GM19035 (cell line): ENCODE data around the gene GAS2L3.
A peak's percentile ranks its signal among the peaks of the same experiment; 100 is the strongest.
"Not testable (repeated sequence)": the region's sequence is repeated elsewhere in the genome, so short reads cannot be mapped to it uniquely, and the experiment has no call there.

ENCODE experiments used
- ATAC-seq: cut with Tn5 transposase; IDR thresholded peaks from one replicate; pipeline ENCODE4 v1.9.1; 2021; ENCODE audit not compliant: unreplicated experiment

GAS2L3 gene

GRCh38 chr12:100574187-100575074 lies 947 bp downstream of the GAS2L3 start:
- ATAC-seq: peak; percentile 3

DNA sequence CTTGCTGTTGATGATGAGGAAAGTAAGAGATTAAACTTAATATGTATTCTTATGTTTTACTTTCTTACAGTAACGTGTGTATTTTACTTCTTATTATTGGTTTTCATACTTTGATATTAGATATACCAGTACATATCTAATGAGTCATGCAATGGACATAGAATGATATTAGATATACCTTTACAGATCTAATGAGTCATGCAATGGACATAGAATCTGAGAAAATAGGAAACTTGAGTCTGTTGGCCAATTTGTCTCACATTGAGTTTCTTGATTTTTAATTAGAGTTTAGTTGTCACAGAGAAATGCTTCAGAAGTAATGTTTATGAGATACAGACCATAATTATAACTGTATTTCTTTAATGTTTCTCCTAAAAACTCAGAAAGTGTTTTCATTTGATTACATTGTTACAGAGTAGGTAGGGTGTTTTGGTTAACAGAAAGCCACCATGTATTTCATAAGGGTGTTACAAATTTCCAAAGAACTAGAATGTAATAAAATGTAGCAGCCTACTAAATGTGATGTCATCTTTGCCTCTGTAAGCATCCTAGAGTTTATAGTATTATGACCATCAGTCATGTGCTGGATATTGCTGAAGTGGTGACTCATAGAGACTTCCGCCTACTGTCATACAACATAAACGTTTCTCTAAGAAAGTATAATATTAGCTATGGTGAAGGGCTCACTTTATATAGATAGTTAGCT lies 3.0 kb downstream of the GAS2L3 start:
- ATAC-seq: no peak

DNA sequence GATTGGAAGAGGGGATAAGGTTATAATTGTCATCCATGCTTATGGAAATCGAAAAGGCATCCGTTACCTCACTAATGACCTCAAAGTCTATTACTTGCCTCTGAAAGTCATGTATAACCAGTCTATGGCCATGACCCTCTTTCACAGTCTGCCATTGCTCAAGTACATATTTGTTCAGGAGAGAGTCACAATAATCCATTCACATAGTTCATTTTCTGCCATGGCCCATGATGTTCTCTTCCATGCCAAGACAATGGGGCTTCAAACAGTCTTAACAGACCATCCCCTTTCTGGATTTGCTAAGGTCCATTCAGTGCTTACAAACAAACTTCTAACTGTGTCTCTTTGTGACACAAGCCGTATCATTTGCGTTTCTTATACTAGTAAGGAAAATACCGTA lies 5.4 kb downstream of the GAS2L3 start:
- ATAC-seq: no peak

DNA sequence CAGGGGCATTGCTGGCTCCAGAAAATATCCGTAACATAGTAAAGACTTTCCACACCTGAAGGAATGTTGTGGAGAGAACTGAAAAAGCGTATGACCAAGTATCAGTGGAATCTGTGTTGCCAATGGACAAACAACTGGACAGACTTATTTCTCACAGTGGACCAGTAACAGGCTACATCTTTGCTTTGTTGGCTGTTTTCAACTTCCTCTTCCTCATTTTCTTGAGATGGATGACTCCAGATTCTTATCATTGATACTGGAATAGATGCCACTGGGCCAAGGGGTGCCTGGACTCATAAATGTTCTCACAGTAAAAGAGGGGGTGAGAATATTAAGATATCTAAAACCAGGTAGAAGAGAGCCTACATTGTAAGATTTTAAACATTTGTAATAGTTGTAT lies 6.4 kb downstream of the GAS2L3 start:
- ATAC-seq: no peak

DNA sequence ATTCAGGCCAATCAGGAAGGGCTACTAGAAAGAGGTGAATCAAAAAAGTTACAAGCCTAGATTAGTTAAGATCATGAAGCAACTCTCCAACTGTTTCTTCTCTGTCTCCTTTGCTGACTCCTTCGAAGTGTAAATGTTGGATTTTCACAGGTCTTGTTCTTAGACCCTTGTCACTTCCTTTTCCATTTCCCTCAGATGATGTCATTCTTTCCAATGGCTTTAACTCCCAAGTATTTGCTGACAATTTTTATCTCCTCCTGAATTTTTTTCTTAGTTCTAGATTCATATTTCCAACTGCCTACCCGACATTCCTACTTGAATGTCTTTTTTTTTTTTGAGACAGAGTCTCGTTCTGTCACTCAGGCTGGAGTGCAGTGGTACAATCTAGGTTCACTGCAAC lies 10.8 kb downstream of the GAS2L3 start:
- ATAC-seq: no peak

GRCh38 chr12:100591979-100592378 lies 18.5 kb downstream of the GAS2L3 start:
- no peak for ATAC-seq

GRCh38 chr12:100593490-100593889 lies 20.0 kb downstream of the GAS2L3 start:
- ATAC-seq: no peak

GRCh38 chr12:100601626-100602025 lies 28.1 kb downstream of the GAS2L3 start:
- ATAC-seq: no peak

DNA sequence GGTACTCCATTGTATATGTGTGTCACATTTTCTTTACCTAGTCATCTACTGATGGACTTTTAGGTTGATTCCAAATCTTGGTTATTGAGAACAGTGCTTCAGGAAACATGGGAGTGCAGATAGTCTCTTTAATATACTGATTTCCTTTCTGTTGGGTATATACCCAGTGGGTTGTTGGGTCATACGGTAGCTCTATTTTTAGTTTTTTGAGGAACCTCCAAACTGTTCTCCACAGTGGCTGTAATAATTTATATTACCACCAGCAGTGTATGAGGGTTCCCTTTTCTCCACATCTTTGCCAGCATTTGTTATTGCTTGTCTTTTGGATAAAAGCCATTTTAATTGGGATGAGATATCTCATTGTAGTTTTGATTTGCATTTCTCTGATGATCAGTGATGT lies 29.5 kb downstream of the GAS2L3 start:
- ATAC-seq: not testable (repeated sequence)

DNA sequence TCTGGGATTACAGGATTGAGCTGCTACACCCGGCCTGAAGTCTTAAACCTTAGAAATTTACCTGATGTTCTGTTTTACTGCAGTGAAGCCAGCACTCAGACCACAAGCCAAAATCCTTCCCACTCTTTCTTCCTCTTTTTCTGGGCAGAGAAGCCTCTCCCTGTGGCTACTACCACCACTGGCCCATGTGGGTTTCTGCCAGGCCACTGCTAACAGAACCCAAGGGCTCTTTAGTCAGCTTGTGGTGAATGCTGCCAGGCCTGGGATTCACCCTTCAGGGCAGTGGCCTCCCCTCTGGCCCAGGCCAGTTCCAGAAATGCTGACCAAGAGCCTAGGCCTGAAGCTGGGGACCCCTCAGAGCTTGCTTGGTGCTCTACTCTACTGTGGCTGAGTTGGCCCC lies 35.3 kb downstream of the GAS2L3 start:
- ATAC-seq: no peak

- ATAC-seq: no peak
Observed at GRCh38 chr12:100610666-100611430, 37.4 kb downstream of the GAS2L3 start.

- no peak for ATAC-seq
Observed at GRCh38 chr12:100612606-100613005, 39.1 kb downstream of the GAS2L3 start.

- no peak for ATAC-seq
Observed at GRCh38 chr12:100624571-100624970, 51.1 kb downstream of the GAS2L3 start.

DNA sequence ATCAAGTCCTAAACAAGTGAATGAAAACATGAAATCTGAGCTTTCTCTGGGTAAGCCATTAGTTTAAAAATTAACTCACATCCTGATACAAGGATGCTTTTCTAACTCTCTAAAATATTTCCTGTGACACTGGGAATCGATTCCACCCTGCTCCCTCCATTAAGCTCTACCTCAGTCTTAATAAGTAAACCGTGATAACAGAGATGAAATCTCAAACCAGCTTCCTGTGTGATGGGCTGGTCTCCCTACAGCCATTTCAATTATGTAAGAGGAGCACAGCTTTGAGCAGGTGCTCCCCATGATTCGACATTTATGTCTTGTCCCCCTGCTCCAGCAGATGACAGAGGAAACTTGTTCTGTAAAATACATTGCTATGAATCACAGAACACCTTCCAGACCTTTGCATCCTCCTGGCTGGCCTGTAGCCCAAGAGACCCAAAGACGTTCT lies 59.0 kb downstream of the GAS2L3 start:
- no peak for ATAC-seq

DNA sequence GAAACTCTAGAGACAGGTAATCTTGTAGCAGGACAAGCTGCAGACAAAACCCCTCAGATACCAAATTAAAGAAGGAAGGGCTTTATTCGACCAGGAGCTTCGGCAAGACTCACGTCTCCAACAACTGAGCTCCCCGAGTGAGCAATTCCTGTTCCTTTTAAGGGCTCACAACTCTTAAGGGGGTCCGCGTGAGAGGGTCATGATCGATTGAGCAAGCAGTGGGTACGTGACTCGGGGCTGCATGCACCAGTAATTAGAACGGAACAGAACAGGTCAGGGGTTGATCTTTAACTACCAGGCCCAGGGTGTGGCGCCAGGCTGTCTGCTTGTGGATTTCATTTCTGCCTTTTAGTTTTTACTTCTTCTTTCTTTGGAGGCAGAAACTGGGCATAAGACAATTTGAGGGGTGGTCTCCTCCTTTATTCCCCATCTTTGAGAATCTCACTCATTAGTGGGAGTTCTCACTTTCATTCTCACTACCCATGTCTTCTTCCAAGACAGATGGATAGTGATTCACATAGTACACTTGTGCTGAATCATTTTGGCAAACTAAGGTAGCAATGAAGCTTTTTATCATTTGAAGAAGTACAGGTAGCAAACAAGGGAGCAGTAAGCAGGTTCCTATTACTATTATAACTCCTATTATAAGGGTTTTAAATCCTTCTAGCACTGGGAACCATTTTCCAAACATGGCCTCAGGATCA lies 59.8 kb downstream of the GAS2L3 start:
- ATAC-seq: not testable (repeated sequence)

DNA sequence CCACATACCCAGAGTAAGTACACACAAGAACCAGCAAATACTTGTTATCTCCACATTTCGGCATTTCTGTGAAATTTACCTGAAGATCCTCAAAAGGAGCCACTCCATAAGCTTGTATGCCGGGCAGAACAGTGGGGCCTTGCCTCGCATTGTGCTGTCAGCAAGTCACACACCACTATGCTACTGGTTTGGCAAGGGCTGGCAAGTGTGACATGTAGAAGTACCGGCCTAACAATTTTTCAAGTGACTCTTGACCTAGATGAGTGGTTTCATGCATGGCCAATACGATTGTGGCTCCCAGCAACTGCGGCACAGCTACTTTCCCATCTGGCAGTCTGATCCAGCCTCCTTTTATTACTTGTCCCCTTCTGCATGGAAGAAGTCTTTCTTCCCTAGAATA lies 69.8 kb downstream of the GAS2L3 start:
- ATAC-seq: no peak

- ATAC-seq: no peak
Observed at GRCh38 chr12:100646896-100647295, 73.4 kb downstream of the GAS2L3 start.

DNA sequence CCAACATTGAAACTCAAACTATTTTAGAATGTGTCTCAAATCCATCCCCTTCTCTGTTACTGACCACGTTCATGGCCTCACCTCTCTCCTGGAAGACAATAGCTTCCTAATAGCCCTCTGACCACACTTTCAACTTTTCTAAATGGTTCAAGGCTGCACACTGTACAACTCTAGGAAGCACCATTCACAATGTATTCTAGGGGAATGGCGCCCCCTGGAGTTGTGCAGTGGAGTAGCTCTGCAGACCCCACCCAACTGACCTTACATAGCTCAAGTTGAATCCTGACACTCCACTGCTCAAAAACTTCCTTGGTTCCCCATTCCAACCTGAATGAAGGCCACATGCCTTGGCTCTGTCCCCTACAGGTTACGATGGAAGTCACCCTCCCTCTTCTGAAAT lies 77.6 kb downstream of the GAS2L3 start:
- no peak for ATAC-seq

- no peak for ATAC-seq
Observed at GRCh38 chr12:100651694-100652093, 78.2 kb downstream of the GAS2L3 start.

DNA sequence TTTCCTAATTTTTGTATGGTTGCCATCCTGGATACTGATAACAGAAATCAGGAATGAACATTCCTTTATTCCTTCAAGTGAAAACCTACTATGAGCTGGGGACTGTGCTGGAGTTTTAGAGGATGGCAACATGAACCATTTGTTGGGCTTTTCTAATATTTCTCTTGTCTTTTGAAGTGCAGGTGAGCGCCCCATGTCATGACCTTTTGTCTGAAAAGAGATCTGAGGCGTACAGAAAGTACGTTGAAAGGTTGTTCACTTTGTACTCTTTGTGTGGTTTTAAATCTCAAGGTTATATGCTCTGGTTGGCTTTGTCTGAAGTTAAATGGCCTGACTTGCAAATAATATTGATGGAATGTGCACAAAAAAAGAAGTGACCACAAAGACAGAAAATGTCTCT lies 79.0 kb downstream of the GAS2L3 start:
- ATAC-seq: no peak

DNA sequence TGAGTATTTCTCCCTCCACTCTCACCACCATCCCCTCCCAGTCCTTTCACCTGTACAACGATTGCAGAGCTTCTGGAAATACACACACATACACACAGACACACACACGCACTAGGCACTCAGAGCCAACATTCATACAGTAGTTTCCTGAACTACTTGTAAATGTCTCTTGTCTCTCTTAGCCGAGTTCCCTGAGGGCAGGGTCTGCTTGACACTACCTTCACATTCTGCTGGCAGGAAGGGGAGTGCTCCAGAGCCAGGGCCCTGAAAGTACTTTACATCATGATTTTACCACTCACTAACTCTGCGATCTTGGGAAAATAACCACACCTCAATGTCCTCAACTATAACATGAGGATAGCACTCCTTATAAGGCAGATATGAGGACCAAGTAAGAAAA lies 82.7 kb downstream of the GAS2L3 start:
- no peak for ATAC-seq
